HepG2 (cell line): ENCODE data around the gene AGPAT2. TPM values are rescaled to one million over a fixed set of nuclear protein-coding genes. Genes with fewer than 3 reads are reported as not detected.

Source experiments
- ATAC-seq: fragments of 200-7000 bp; cut with Tn5 transposase; 3 replicates; pipeline ENCODE4 v1.9.1; 2020; ENCODE audit warnings: mild to moderate bottlenecking, moderate library complexity
- BruUV-seq: library from RNA; stranded (reverse); fragments of 400-500 nt; replicated peaks from 2 replicates; lab custom pipeline; 2021; lab: Mats Ljungman, UMichigan
- CTCF ChIA-PET: fragments of 300-600 bp; formaldehyde crosslinking; extraction: SDS; loops from one replicate; lab custom pipeline; 2021; ENCODE audit warnings: low total read pairs, inconsistent platforms, low intra/inter-chr PET ratio; lab: Yijun Ruan, JAX
- POLR2A ChIA-PET: fragments of 350-600 bp; sonication (Branson Sonifier 250); formaldehyde crosslinking; loops from one replicate; lab custom pipeline; 2020; ENCODE audit warnings: antibody characterized with exemption, inconsistent platforms; lab: Yijun Ruan, JAX
- DNase-seq: peaks from one replicate; pipeline ENCODE4 v3.0.0-alpha.2; 2015; ENCODE audit warnings: low spot score
- FAIRE-seq: peaks from 3 replicates; lab custom pipeline; 2011; peaks lifted over from hg19 to GRCh38; lab: Jason Lieb, UNC
- H2AFZ ChIP-seq: one replicate; pipeline ENCODE4 v1.6.1; 2011; ENCODE audit warnings: low read length, inconsistent platforms
- H3K27ac ChIP-seq: fragments of 300-600 bp; 3 replicates; pipeline ENCODE4 v1.8.0; 2011; ENCODE audit warnings: mixed run types, mild to moderate bottlenecking, mixed read lengths, low read length, inconsistent platforms; ENCODE audit not compliant: insufficient read depth; ENCODE audit errors: extremely low read length
- H3K27me3 ChIP-seq, 2 experiments: fragments of 200-600 bp in 1 of 2; 2 replicates in 1 of 2; 3 replicates in 1 of 2; pipeline versions ENCODE4 v1.6.0 to v1.8.0; 2011; ENCODE audit warnings: low read length in 2 of 2, mild to moderate bottlenecking in 2 of 2, moderate library complexity in 2 of 2, inconsistent platforms in 1 of 2; ENCODE audit not compliant: insufficient read depth in 2 of 2, control insufficient read depth in 1 of 2
- H3K36me3 ChIP-seq, 2 experiments: fragments of 200-600 bp in 1 of 2; replicated peaks in 1 of 2; 2 replicates in 1 of 2; 3 replicates in 1 of 2; pipeline versions ENCODE4 v1.5.1 to v1.8.0; 2011; ENCODE audit warnings: low read length in 2 of 2, inconsistent platforms in 1 of 2; ENCODE audit not compliant: insufficient read depth in 2 of 2, control insufficient read depth in 1 of 2
- H3K4me1 ChIP-seq: 2 replicates; pipeline ENCODE4 v1.5.1; 2012; ENCODE audit warnings: low read length, inconsistent platforms; ENCODE audit not compliant: insufficient read depth
- H3K4me2 ChIP-seq: 2 replicates; pipeline ENCODE4 v1.6.0; 2011; ENCODE audit warnings: low read depth, low read length, inconsistent platforms
- H3K4me3 ChIP-seq, 3 experiments: fragments of 200-600 bp in 1 of 3; sonication (generic), shearing (Covaris generic) in 1 of 3; replicated peaks in 1 of 3; 2 replicates each; pipeline ENCODE4 v1.5.1; 2011 to 2016; ENCODE audit warnings: low read length in 3 of 3, inconsistent platforms in 2 of 3, low read depth in 2 of 3, mild to moderate bottlenecking in 2 of 3, control low read depth in 1 of 3, mixed read lengths in 1 of 3; ENCODE audit not compliant: insufficient read depth in 1 of 3
- H3K79me2 ChIP-seq: one replicate; pipeline ENCODE4 v1.6.1; 2011; ENCODE audit warnings: low read length, inconsistent platforms; ENCODE audit not compliant: insufficient read depth
- H3K9ac ChIP-seq: 2 replicates; pipeline ENCODE4 v1.6.0; 2011; ENCODE audit warnings: mild to moderate bottlenecking, low read depth, low read length, inconsistent platforms; ENCODE audit not compliant: insufficient read depth
- H3K9me3 ChIP-seq: 2 replicates; pipeline ENCODE4 v1.5.1; 2012; ENCODE audit warnings: mild to moderate bottlenecking, low read length
- H4K20me1 ChIP-seq: 2 replicates; pipeline ENCODE4 v1.6.0; 2011; ENCODE audit warnings: inconsistent platforms, mild to moderate bottlenecking, low read length, moderate library complexity; ENCODE audit not compliant: insufficient read depth
- AHDC1 ChIP-seq: sonication (generic); formaldehyde crosslinking; IDR thresholded peaks from 2 replicates; pipeline ENCODE4 v1.5.1; 2020; ENCODE audit warnings: mild to moderate bottlenecking, missing genetic modification reagents, borderline replicate concordance
- CAMTA2 ChIP-seq: sonication (generic); formaldehyde crosslinking; IDR thresholded peaks from 2 replicates; pipeline ENCODE4 v1.4.0; 2020; ENCODE audit warnings: mild to moderate bottlenecking, missing genetic modification reagents, borderline replicate concordance
- CBFB ChIP-seq: sonication (generic); formaldehyde crosslinking; IDR thresholded peaks from 2 replicates; pipeline ENCODE4 v1.4.0; 2020; ENCODE audit warnings: missing genetic modification reagents
- GLI4 ChIP-seq: sonication (generic); formaldehyde crosslinking; IDR thresholded peaks from 2 replicates; pipeline ENCODE4 v1.5.1; 2020; ENCODE audit warnings: missing genetic modification reagents, mild to moderate bottlenecking, moderate library complexity, borderline replicate concordance
- KDM5A ChIP-seq: fragments of 200-600 bp; sonication (generic); IDR thresholded peaks from 2 replicates; pipeline ENCODE4 v1.7.0; 2018; ENCODE audit warnings: antibody characterized with exemption, mild to moderate bottlenecking, low read length, borderline replicate concordance
- NCOA2 ChIP-seq: sonication (generic); formaldehyde crosslinking; IDR thresholded peaks from 2 replicates; pipeline ENCODE4 v1.8.0; 2022; ENCODE audit warnings: inconsistent platforms
- POLR2A ChIP-seq, 2 experiments: IDR thresholded peaks; 2 replicates each; pipeline ENCODE4 v1.6.1; 2011; ENCODE audit warnings: low read depth in 2 of 2, low read length in 2 of 2, mild to moderate bottlenecking in 1 of 2, moderate library complexity in 1 of 2; ENCODE audit not compliant: insufficient read depth in 1 of 2
- SRF ChIP-seq: IDR thresholded peaks from 2 replicates; pipeline ENCODE4 v1.6.1; 2011; ENCODE audit warnings: mild to moderate bottlenecking, low read depth, low read length, moderate library complexity
- YY1 ChIP-seq: IDR thresholded peaks from 2 replicates; pipeline ENCODE4 v1.6.1; 2011; ENCODE audit warnings: low read length, low read depth, moderate library complexity, mild to moderate bottlenecking; ENCODE audit not compliant: insufficient read depth, insufficient replicate concordance
- ZNF17 ChIP-seq: sonication (generic); formaldehyde crosslinking; IDR thresholded peaks from 2 replicates; pipeline ENCODE4 v1.5.0; 2020; ENCODE audit warnings: mild to moderate bottlenecking, missing genetic modification reagents
- ZNF317 ChIP-seq: sonication (generic); formaldehyde crosslinking; IDR thresholded peaks from 2 replicates; pipeline ENCODE4 v1.5.0; 2020; ENCODE audit warnings: mild to moderate bottlenecking, missing genetic modification reagents
- ZNF598 ChIP-seq: sonication (generic); formaldehyde crosslinking; IDR thresholded peaks from 2 replicates; pipeline ENCODE4 v1.5.1; 2020; ENCODE audit warnings: mild to moderate bottlenecking, missing genetic modification reagents, borderline replicate concordance
- ZNF788 ChIP-seq: sonication (generic); formaldehyde crosslinking; IDR thresholded peaks from 2 replicates; pipeline ENCODE4 v1.5.0; 2020; ENCODE audit warnings: mild to moderate bottlenecking, missing genetic modification reagents, borderline replicate concordance
- ZNF790 ChIP-seq: sonication (generic); formaldehyde crosslinking; IDR thresholded peaks from 2 replicates; pipeline ENCODE4 v1.8.0; 2022; ENCODE audit warnings: missing genetic modification reagents, mild to moderate bottlenecking, borderline replicate concordance
- ZNF850 ChIP-seq: sonication (generic); formaldehyde crosslinking; conservative IDR thresholded peaks from 2 replicates; pipeline ENCODE4 v1.9.0; 2021; ENCODE audit warnings: mild to moderate bottlenecking, missing genetic modification reagents
- ZSCAN12 ChIP-seq: sonication (generic); formaldehyde crosslinking; IDR thresholded peaks from 2 replicates; pipeline ENCODE4 v1.9.0; 2021; ENCODE audit warnings: mild to moderate bottlenecking, missing genetic modification reagents
- ZSCAN21 ChIP-seq: sonication (generic); formaldehyde crosslinking; IDR thresholded peaks from 2 replicates; pipeline ENCODE4 v1.8.0; 2022; ENCODE audit warnings: mild to moderate bottlenecking, missing genetic modification reagents, moderate library complexity, borderline replicate concordance
- WGBS: methylation state at CpG from one replicate; pipeline ENCODE4 v1.1.6; 2017; ENCODE audit warnings: low lambda C conversion rate; 5-methylcytosine and 5-hydroxymethylcytosine counted together
- in situ Hi-C: cut with HindIII; loops from 2 replicates; pipeline ENCODE4 v1.10.0; 2017; ENCODE audit warnings: low pct_unique_long_range_greater_than_20kb; ENCODE audit not compliant: extremely low pct_ligation_motif_present
- intact Hi-C: fragments of 100-400 bp; cut with micrococcal nuclease; formaldehyde crosslinking; loops from one replicate; pipeline ENCODE4 v1.10.0; 2022; ENCODE audit not compliant: unreplicated experiment
- polyA plus RNA-seq, 8 experiments: library from polyadenylated mRNA; depleted of rRNA in 3 of 8; stranded (reverse) in 7 of 8; unstranded in 1 of 8; fragments of >200 nt; fragmentation: Illumina TruSeq in 4 of 8; extraction: Trizol in 4 of 8; gene quantifications; 2 replicates each; pipeline versions ENCODE4 v1.2.1 to v1.2.3, GENCODE V29; 2011 to 2016; ENCODE audit warnings: low read depth in 4 of 8, missing spikeins in 1 of 8, mixed read lengths in 1 of 8; ENCODE audit not compliant: insufficient read depth in 1 of 8
- total RNA-seq, 5 experiments: library from RNA; depleted of rRNA; stranded (reverse); fragments of >200 nt; fragmentation: Illumina TruSeq; extraction: Trizol; gene quantifications; 2 replicates each; pipeline ENCODE4 v1.2.3, GENCODE V29; 2016; ENCODE audit warnings: low read depth in 1 of 5
- TF ChIP-seq, protein P1 (sequence below): sonication (generic); formaldehyde crosslinking; IDR thresholded peaks from 2 replicates; pipeline ENCODE4 v1.8.1; 2023; ENCODE audit warnings: mild to moderate bottlenecking, missing genetic modification reagents

Gene AGPAT2
- total and polyA plus RNA-seq, 2 of the 13 experiments (the other 11 are each of a cell fraction or from before 2014, with no cell fraction given): 3.9 to 25.8 TPM

DNA sequence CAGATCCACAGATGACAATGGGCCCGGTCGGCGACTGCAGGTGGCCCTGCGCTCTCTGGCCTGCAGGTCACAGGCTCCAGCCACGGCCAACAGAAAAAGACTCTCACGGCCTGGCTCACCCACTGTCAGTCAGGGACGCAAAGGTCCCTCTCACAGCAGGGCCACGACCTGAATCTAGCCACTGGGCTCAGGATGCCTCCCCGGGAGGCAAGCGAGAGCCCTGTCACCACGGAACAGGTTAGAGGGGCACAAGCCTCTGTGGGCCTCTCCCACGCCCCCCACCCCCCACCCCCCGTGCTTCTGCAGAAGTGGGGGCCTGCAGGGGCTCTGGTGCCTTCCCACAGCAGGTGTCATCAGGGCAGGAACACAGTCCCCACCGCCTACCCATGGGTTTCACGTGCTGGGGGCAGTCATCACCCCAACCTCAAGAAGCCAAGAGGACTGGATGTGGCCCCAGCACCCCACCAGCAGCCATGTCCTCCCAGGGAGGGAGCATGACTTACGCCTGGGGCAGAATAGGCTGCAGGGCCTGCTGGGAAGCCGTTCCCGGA is 41.8 kb downstream of the AGPAT2 start:
- in situ Hi-C loops: loop anchor here (25.0 kb wide), 1 partner anchor 308 kb away; the partner anchor contains the start of gene GPSM1
- no peak for TF ChIP-seq ZNF788 (CRISPR knock-in tag)
- 0 out of 2 replicates have a peak, but pooled peaks have one; percentile 3 for TF ChIP-seq ZNF790 (CRISPR knock-in tag)
- no peak for TF ChIP-seq SRF
- no peak for TF ChIP-seq ZNF850
- no peak for TF ChIP-seq ZNF317
- TF ChIP-seq POLR2A (IDR thresholded peaks at IDR 0.05; ENCODE audit: insufficient read depth in 1 of 2, low read depth in 2 of 2, low read length in 2 of 2): no peak
- TF ChIP-seq, protein P1, sequence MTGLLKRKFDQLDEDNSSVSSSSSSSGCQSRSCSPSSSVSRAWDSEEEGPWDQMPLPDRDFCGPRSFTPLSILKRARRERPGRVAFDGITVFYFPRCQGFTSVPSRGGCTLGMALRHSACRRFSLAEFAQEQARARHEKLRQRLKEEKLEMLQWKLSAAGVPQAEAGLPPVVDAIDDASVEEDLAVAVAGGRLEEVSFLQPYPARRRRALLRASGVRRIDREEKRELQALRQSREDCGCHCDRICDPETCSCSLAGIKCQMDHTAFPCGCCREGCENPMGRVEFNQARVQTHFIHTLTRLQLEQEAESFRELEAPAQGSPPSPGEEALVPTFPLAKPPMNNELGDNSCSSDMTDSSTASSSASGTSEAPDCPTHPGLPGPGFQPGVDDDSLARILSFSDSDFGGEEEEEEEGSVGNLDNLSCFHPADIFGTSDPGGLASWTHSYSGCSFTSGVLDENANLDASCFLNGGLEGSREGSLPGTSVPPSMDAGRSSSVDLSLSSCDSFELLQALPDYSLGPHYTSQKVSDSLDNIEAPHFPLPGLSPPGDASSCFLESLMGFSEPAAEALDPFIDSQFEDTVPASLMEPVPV (CRISPR knock-in tag): no peak
- TF ChIP-seq KDM5A: no peak
- no peak for TF ChIP-seq ZSCAN21
- no peak for TF ChIP-seq CBFB (CRISPR knock-in tag)
- 0 out of 2 replicates have a peak, but pooled peaks have one; percentile 7 for TF ChIP-seq CAMTA2 (CRISPR knock-in tag)
- TF ChIP-seq NCOA2 (CRISPR knock-in tag): no peak
- no peak for TF ChIP-seq ZSCAN12
- 0 out of 2 replicates have a peak, but pooled peaks have one; percentile 10 for TF ChIP-seq AHDC1 (CRISPR knock-in tag)
- no peak for TF ChIP-seq ZNF598 (CRISPR knock-in tag)
- no peak for TF ChIP-seq YY1
- no peak for TF ChIP-seq GLI4 (CRISPR knock-in tag)
- TF ChIP-seq ZNF17: no peak

More for the DNA sequence above, 41.8 kb downstream of the AGPAT2 start:
- H3K79me2 ChIP-seq: no peaks in the 10 kb centered on the region
- peak overlapping the region; percentile 45 for H3K9ac ChIP-seq
- H3K27me3 ChIP-seq: peaks cover 3 to 32% of the 10 kb centered on the region in 2 experiments
- peak overlapping the region; percentile 88 for H3K4me2 ChIP-seq
- POLR2A ChIA-PET: interaction anchor here (0.6 to 1.4 kb wide), 2 partner anchors 145 to 282 kb away, joined by 3 to 4 read pairs; partner anchors contain the start of gene DNLZ
- H3K27ac ChIP-seq: peak overlapping the region; percentile 60
- no peaks in the 10 kb centered on the region for H4K20me1 ChIP-seq
- 0% methylated on average over 3 of the region's 18 CpGs for WGBS
- BruUV-seq: no TSS peak
- DNase-seq (no peak), FAIRE-seq (no peak), ATAC-seq (peak; percentile 68)
- H3K4me3 ChIP-seq: peak overlapping the region; percentile 44 to 67 (median 51); a peak in 5 of 6 replicates
- H3K9me3 ChIP-seq: no peaks in the 10 kb centered on the region
- no peaks in the 10 kb centered on the region for H3K36me3 ChIP-seq
- H2AFZ ChIP-seq: no peak overlapping the region
- CTCF ChIA-PET: interaction anchor here (0.8 to 1.5 kb wide), 3 partner anchors 15 to 157 kb away, joined by 3 to 4 read pairs (median 3); no protein-coding TSS in a partner anchor
- H3K4me1 ChIP-seq: peaks cover 40% of the 10 kb centered on the region
- intact Hi-C loops: loop anchor here (5.0 kb wide), 1 partner anchor 47 kb away; no protein-coding TSS in a partner anchor
